Subcutaneous abdominal adipose tissue (tissue), 5 donors: ENCODE results near the gene GSG1L2.
"Not testable (repeated sequence)": the region's sequence is repeated elsewhere in the genome, so short reads cannot be mapped to it uniquely, and the experiment has no call there.

Experiments used
- H3K27ac ChIP-seq: one replicate; pipeline ENCODE4 v1.7.0; 2013; ENCODE audit warnings: low read depth, mild to moderate bottlenecking, inconsistent platforms, low read length, moderate library complexity
- H3K27me3 ChIP-seq, 5 donors: one replicate each; pipeline ENCODE4 v1.7.0; 2013; ENCODE audit warnings: low read length in 5 of 5, inconsistent platforms in 1 of 5; ENCODE audit not compliant: control insufficient read depth in 5 of 5, insufficient read depth in 4 of 5
- H3K36me3 ChIP-seq, 5 donors: one replicate each; pipeline ENCODE4 v1.7.0; 2013; ENCODE audit warnings: low read length in 5 of 5; ENCODE audit not compliant: control insufficient read depth in 5 of 5, insufficient read depth in 5 of 5
- H3K4me1 ChIP-seq, 5 donors: one replicate each; pipeline ENCODE4 v1.7.0; 2013; ENCODE audit warnings: low read length in 5 of 5, mild to moderate bottlenecking in 3 of 5, moderate library complexity in 1 of 5; ENCODE audit not compliant: control insufficient read depth in 5 of 5, insufficient read depth in 5 of 5
- H3K4me3 ChIP-seq, 5 donors: one replicate each; pipeline ENCODE4 v1.7.0; 2013; ENCODE audit warnings: low read length in 5 of 5, low read depth in 1 of 5
- H3K9ac ChIP-seq, 5 donors: one replicate each; pipeline ENCODE4 v1.7.0; 2013; ENCODE audit warnings: low read length in 5 of 5, mild to moderate bottlenecking in 4 of 5, moderate library complexity in 3 of 5
- H3K9me3 ChIP-seq, 5 donors: one replicate each; pipeline ENCODE4 v1.7.0; 2013; ENCODE audit warnings: low read length in 5 of 5; ENCODE audit not compliant: control insufficient read depth in 5 of 5
- donor health status: healthy.
- donor health status: healthy.
- donor health status: healthy.
- donor health status: healthy.
- donor health status: healthy.

The GSG1L2 gene

DNA sequence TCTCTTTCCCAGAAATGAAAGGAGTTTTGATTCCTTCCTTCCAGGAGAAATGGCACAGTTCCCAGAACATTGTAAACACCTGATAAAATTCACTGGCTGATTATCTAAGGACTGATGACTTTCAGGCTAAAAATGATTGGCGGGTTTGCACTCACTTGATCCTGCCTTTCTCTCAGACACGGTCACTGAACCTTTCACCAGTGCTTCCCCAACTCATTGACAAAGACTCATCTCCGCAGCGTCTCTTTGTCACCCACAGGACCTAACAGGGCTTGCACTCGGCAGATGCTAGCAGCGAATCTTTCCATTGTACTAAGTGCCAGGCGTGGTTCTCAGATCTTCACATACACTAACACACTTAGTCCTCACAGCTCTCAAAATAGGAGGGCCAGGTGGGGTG is 23.2 kb downstream of the GSG1L2 start:
- Histone ChIP-seq H3K9me3 (no peaks in the 10 kb centered on the region), H3K4me1 (no peaks in the 10 kb centered on the region), H3K9ac (no peak overlapping the region), H3K27ac (no peak overlapping the region), H3K27me3 (peaks cover 0 to 3% (median 0%) of the 10 kb centered on the region in 5 donors), H3K4me3 (no peak overlapping the region), H3K36me3 (no peaks in the 10 kb centered on the region)

DNA sequence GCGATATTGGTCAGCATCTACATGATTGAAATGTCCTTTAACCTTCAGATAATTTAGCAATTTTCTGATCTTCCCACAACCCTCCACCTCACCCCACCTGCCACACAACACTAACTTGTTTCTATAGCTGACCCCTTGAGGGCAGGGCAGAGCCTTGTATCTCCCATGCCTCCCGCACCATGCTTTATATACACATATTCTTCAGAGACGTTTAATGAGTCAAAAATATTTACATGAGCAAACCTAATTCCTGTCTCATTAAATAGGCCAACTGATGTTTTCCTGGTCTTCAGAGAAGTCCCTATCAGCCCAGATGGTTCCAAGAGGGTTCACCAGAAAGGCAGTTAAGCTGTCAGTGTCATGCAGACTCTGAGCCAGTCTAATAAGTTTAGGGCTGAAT is 23.9 kb downstream of the GSG1L2 start:
- Histone ChIP-seq H3K27me3 (peaks cover 0 to 3% (median 0%) of the 10 kb centered on the region in 5 donors), H3K9ac (no peak overlapping the region), H3K4me3 (no peak overlapping the region), H3K27ac (no peak overlapping the region), H3K9me3 (no peaks in the 10 kb centered on the region), H3K4me1 (no peaks in the 10 kb centered on the region), H3K36me3 (no peaks in the 10 kb centered on the region)

DNA sequence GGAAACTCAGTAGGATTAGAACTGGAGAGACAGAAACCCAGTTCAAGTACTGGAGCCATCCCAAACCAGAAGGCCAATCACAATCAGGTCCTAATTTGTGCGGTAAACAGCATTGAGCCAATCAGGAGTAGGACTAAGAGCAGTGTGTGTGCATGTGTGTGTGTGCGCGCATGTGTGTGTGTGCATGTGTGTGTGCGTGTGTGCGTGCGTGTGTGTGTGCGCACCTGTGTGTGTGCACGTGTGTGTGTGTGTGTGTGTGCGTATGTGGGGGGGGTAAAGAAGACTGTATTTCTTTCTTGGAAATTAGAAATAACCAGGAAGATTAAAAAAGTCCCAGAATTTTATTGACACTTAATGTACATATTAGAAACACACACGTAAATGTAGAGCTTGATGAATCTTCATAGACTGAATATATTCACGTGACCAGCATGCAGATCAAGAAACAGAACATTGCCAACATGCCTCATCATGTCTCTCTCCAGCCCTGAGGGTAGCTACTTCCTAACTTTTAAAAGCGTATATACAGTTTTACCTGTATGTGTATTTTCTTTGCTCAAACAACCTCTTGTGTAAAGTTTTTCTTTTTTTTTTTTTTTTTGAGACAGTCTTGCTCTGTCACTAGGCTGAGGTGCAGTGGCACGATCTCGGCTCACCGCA is 29.6 kb downstream of the GSG1L2 start:
- H3K4me1 ChIP-seq: peaks cover 0 to 7% (median 4%) of the 10 kb centered on the region in 5 donors
- no peak overlapping the region for H3K4me3 ChIP-seq
- H3K36me3 ChIP-seq: no peaks in the 10 kb centered on the region
- no peak overlapping the region for H3K9ac ChIP-seq
- no peak overlapping the region for H3K27ac ChIP-seq
- H3K27me3 ChIP-seq: no peaks in the 10 kb centered on the region
- H3K9me3 ChIP-seq: no peaks in the 10 kb centered on the region

DNA sequence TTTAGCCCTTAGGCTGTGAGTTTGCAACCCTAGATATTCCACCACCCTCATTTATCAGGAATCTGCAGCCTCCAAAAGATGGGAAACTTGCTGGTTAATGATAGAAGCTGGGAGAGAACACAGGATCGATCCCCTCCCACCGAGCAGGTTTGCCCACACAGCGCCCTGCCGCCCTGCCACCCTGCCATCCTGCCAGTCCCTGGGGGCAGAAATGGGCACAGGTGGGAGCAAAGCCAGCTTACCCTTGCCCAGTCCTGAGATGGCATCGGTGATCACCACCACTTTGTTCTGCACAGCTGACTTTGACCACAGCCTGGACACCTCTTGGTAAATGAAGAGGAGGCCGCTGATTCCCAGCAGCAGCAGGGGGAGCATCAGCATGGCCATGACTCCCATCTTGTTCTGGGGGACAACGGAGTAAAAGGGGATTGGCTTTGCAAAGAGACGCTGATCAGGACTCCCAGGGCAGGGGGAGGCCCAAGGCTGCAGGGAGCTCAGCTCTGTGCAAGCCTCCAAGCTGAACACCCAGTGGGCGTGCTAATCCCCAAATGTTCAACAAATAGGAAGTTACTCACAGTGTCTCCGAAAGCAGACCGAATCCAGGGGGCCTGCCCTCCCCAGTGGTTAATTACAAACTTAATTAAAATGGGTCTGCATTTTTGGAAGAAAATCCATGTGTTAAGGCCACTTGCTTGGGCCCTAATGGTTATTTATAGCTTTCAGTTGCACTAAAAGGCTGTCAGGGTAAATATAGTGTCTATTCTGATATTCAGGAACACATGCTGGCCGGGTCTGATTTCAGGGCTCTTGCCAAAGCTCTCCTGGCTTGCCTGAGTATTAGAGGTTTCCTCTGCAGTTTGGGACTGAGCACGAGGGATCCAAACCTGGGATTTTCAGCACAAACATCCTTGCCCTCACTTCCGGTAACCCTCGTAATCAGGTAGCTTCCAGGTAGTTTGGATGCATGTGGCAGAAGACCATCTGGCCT is 30.7 kb downstream of the GSG1L2 start, which contains the start of gene DHRS7C:
DHRS7C (minus strand) TSS at position 704 of the 988 bp plus-strand sequence; CDS start at position 396, 308 bp downstream.
- no peaks in the 10 kb centered on the region for H3K27me3 ChIP-seq
- H3K9me3 ChIP-seq: no peaks in the 10 kb centered on the region
- no peak within 1 kb of the TSS for H3K4me3 ChIP-seq
- peaks cover 0 to 7% (median 4%) of the 10 kb centered on the region in 5 donors for H3K4me1 ChIP-seq
- H3K36me3 ChIP-seq: no peaks in the 10 kb centered on the region
- no peak within 1 kb of the TSS for H3K9ac ChIP-seq
- no peak within 1 kb of the TSS for H3K27ac ChIP-seq

DNA sequence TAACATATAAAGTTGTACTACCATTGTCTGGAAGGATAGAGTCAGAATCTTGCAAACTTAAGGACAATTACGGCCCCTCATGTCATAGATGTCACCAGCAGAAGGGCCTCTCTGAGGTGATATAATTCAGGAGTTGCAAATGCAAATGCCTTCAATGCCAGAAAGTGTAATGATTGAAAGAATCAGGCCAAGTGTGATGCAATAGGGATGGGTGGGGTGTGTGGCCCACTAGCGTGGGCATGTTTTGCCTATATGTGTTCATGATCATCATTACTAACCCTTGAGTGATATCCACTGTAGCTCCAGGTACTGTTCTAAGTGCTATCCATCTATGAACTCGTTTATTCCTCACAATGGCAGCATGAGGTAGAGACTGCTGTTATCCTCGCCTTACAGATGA is 31.6 kb downstream of the GSG1L2 start:
- Histone ChIP-seq H3K4me1 (peaks cover 0 to 7% (median 4%) of the 10 kb centered on the region in 5 donors), H3K9me3 (no peaks in the 10 kb centered on the region), H3K9ac (no peak overlapping the region), H3K4me3 (no peak overlapping the region), H3K27ac (no peak overlapping the region), H3K36me3 (no peaks in the 10 kb centered on the region), H3K27me3 (no peaks in the 10 kb centered on the region)

DNA sequence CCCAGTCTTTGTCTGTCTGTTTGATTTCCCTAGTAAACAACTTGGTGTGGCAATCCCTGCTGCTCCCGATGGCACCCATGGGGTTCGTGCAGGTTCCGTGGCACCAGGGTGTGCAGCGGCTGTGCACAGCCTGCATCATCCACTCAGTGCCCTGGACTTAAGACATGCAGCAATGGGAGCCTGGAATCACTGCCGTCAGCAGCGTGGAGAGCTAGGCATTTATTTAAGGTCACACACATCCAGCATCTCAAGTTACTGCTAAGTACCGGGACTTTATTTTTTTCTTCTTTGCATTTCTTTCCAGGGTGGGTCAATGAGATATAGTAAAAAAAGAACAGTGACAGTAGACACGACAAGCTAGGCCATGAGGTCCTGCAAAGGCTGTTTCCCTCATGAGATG is 33.3 kb downstream of the GSG1L2 start:
- Histone ChIP-seq H3K9me3 (no peaks in the 10 kb centered on the region), H3K4me1 (peaks cover 0 to 7% (median 4%) of the 10 kb centered on the region in 5 donors), H3K4me3 (no peak overlapping the region), H3K27me3 (no peaks in the 10 kb centered on the region), H3K36me3 (no peaks in the 10 kb centered on the region), H3K27ac (no peak overlapping the region), H3K9ac (no peak overlapping the region)

DNA sequence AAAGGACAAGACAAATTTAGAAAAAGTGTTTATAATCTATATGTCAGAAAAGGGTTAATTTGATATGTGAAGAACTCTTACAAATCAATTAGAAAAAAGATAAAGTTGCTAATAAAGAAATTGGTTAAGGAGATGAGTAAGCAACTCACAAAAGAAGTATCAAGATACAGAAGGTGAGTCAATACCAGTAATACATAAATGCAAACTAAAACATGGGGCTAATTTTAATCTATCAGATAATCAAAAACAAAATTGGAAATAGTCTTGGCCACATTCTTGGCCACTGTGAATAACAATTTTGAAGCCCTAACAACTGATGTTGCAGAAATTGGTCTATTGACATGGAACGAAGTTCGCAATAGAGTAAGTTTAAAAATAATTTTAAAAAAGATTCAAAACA is 37.3 kb downstream of the GSG1L2 start:
- Histone ChIP-seq H3K9me3 (no peaks in the 10 kb centered on the region), H3K9ac (no peak overlapping the region), H3K36me3 (no peaks in the 10 kb centered on the region), H3K4me1 (no peaks in the 10 kb centered on the region), H3K27me3 (peaks cover 0 to 3% (median 0%) of the 10 kb centered on the region in 5 donors), H3K4me3 (no peak overlapping the region), H3K27ac (no peak overlapping the region)

DNA sequence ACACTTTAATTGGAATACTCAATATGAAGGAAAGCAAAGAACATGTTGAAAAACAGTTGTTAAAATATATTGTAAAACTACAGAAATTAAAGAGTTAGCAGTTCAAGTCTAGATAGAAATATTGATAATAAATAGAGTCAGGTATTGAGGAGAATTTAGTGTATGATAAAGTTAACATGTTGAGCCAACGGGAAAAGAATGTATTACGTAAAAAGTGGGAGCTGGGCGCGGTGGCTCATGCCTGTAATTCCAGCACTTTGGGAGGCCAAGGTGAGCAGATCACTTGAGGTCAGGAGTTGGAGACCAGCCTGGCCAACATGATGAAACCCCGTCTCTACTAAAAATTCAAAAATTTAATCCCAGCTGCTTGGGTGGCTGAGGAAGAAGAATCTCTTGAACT is 38.4 kb downstream of the GSG1L2 start:
- not testable (repeated sequence) for H3K27ac ChIP-seq, H3K27me3 ChIP-seq, H3K4me3 ChIP-seq, H3K4me1 ChIP-seq, H3K36me3 ChIP-seq, H3K9ac ChIP-seq, H3K9me3 ChIP-seq

DNA sequence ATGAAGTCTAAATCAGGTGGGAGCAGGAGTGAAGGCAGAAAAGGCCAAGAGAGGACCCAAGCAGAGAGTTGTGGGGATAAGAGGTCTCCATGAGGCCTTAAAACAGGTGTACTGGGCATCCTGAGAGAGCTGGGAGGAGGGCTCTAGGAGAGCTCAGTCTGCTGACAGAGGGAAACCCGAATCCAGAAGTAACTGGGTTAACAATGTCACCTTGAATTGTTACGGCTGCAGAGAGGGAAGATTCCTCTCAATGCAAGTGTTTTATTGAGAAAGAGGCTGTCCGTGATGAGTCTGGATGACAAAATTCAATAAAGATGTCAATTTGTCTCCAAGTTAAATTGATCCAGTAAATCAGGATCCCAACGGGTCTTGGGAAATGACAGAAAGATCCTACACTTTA is 38.8 kb downstream of the GSG1L2 start:
- Histone ChIP-seq H3K4me1 (no peaks in the 10 kb centered on the region), H3K36me3 (no peaks in the 10 kb centered on the region), H3K4me3 (no peak overlapping the region), H3K27me3 (peaks cover 0 to 3% (median 0%) of the 10 kb centered on the region in 5 donors), H3K9me3 (no peaks in the 10 kb centered on the region), H3K27ac (no peak overlapping the region), H3K9ac (no peak overlapping the region)

DNA sequence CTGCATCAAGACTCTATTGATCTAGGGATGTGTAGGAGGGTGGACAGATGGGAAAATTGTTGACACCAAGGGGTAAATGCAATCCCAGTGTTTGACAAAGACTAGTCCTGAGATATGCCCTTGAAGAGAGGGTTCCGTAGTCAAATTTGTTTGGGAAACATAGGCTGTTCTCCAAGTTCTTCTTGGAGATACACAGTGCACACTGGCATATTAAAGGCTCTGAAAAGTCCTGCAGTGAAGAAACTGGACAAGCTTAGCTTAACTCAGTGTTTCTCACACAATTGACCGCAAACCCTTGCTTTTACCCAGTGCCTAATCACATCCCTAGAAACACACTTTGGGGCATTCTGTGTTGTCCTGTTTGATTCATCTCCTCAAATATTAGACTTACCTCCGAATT is 41.3 kb downstream of the GSG1L2 start:
- H3K9me3 ChIP-seq: peaks cover 0 to 3% (median 3%) of the 10 kb centered on the region in 5 donors
- peaks cover 0 to 3% (median 0%) of the 10 kb centered on the region in 5 donors for H3K27me3 ChIP-seq
- no peaks in the 10 kb centered on the region for H3K4me1 ChIP-seq
- H3K4me3 ChIP-seq: no peak overlapping the region
- H3K27ac ChIP-seq: no peak overlapping the region
- no peak overlapping the region for H3K9ac ChIP-seq
- no peaks in the 10 kb centered on the region for H3K36me3 ChIP-seq
